GM21367 (cell line): ENCODE results near the gene RPL10.
A peak's percentile ranks its signal among the peaks of the same experiment; 100 is the strongest.
"Not testable (repeated sequence)": the region's sequence is repeated elsewhere in the genome, so short reads cannot be mapped to it uniquely, and the experiment has no call there.

ENCODE experiments used
- ATAC-seq: cut with Tn5 transposase; IDR thresholded peaks from one replicate; pipeline ENCODE4 v1.9.1; 2021; ENCODE audit not compliant: unreplicated experiment

Gene RPL10

GRCh38 chrX:154375156-154375504 is 23.0 kb upstream of the RPL10 start:
- ATAC-seq = no peak

- no peak for ATAC-seq
These were observed 21.4 kb upstream of the RPL10 start for GRCh38 chrX:154376774-154377173.

- peak; percentile 3 for ATAC-seq
These were observed 19.9 kb upstream of the RPL10 start for GRCh38 chrX:154378059-154378798.

- peak; percentile 78 for ATAC-seq
These were observed 19.2 kb upstream of the RPL10 start, which contains the start of gene EMD for GRCh38 chrX:154378799-154379568. EMD (plus strand) TSS chrX:154379295; CDS start chrX:154379485, 190 bp downstream.

GRCh38 chrX:154379569-154379951 is 18.6 kb upstream of the RPL10 start:
- ATAC-seq = no peak

GRCh38 chrX:154380153-154380552 is 18.0 kb upstream of the RPL10 start:
- ATAC-seq = no peak

GRCh38 chrX:154380787-154381186 is 17.4 kb upstream of the RPL10 start:
- ATAC-seq = no peak

- ATAC-seq = no peak
These were observed 16.9 kb upstream of the RPL10 start for GRCh38 chrX:154381271-154381670.

- ATAC-seq = no peak
These were observed 15.6 kb upstream of the RPL10 start for GRCh38 chrX:154382483-154383069.

- no peak for ATAC-seq
These were observed 14.6 kb upstream of the RPL10 start for GRCh38 chrX:154383359-154384283.

GRCh38 chrX:154384284-154384892 is 13.8 kb upstream of the RPL10 start:
- no peak for ATAC-seq

GRCh38 chrX:154388094-154388493 is 10.1 kb upstream of the RPL10 start:
- ATAC-seq = not testable (repeated sequence)

GRCh38 chrX:154388649-154389048 is 9.5 kb upstream of the RPL10 start:
- ATAC-seq = not testable (repeated sequence)

GRCh38 chrX:154389812-154390747 is 8.1 kb upstream of the RPL10 start:
- ATAC-seq = peak; percentile 66

GRCh38 chrX:154396363-154396762 is 1.8 kb upstream of the RPL10 start:
- ATAC-seq = not testable (repeated sequence)

- ATAC-seq = peak; percentile 50
These were observed 947 bp upstream of the RPL10 start for GRCh38 chrX:154396973-154397887.

- no peak for ATAC-seq
These were observed 720 bp downstream of the RPL10 start for GRCh38 chrX:154398668-154399526.
